ENCODE measurements around the gene UPF1.
"Not testable (repeated sequence)": the region's sequence is repeated elsewhere in the genome, so short reads cannot be mapped to it uniquely, and the experiment has no call there.

Gene UPF1

GRCh38 chr19:18800079-18800478 is 31.7 kb upstream of the UPF1 start:
- DNase-seq: no peak

GRCh38 chr19:18800636-18801035 is 31.1 kb upstream of the UPF1 start:
- DNase-seq: no peak

GRCh38 chr19:18802354-18802753 is 29.4 kb upstream of the UPF1 start:
- DNase-seq: peak; percentile 27

GRCh38 chr19:18803550-18804138 is 28.1 kb upstream of the UPF1 start:
- no peak for DNase-seq

DNA sequence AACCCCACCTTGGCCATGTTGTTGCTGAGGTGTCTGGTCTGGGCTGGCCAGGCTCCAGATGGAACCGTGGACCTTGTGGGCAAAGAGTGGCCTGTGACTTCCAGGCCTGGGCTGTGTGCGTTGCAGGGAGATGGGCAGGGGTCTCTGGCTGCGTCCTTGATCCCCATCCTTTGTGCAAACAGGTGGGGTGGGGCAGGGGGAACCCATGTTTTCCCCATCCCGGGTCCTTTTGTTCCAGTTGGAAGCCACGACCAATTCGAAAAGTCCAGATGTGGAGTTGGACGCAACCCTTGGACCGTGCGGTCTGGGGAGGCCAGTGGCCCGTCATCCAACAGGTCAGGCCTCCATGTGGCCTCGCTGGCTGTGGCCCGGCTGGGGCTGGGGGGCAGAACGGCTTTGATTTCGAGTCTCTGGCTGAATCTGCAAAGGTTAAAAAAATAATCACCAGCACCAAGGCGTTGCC is 27.6 kb upstream of the UPF1 start:
- DNase-seq: no peak

GRCh38 chr19:18804643-18805042 is 27.1 kb upstream of the UPF1 start:
- DNase-seq: no peak

DNA sequence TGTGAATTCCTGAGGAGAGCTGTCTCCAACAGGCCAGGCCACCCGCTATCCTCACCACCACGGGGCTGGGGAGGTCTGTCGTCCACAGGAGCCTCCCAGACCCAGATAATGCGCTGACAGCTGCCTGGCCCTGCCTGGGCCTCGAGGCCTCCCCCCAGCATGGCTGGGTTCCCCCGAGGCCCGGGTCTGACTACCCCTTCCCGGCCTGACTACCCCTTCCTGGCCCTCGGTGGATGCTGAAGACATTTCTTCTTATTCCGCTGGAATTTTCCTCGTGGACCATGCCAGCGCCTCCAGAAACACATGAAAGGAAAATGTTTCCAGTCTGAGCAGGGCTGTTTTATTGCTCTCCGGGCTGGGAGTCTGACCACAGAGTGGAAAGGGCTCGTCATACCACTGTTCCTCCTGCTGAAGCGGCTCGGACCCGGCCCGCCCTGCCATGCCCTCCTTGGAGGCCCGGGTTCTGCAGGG is 23.9 kb upstream of the UPF1 start:
- DNase-seq: no peak

- no peak for DNase-seq
Observed at GRCh38 chr19:18809149-18809868, 22.4 kb upstream of the UPF1 start.

DNA sequence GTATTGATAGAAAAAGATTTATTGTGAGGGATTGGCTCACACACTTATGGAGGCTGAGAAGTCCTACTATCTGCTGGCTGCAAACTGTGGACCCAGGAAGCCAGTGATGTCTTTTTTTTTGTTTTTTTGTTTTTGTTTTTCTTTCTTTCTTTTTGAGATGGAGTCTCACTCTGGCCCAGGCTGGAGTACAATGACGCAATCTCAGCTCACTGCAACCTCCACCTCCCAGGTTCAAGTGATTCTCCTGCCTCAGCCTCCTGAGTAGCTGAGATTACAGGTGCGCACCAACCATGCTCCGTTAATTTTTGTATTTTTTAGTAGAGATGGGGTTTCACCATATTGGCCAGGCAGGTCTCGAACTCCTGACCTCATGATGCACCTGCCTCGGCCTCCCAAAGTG is 20.1 kb upstream of the UPF1 start:
- DNase-seq: not testable (repeated sequence)

GRCh38 chr19:18814063-18814462 is 17.7 kb upstream of the UPF1 start:
- DNase-seq: no peak

GRCh38 chr19:18815673-18816072 is 16.1 kb upstream of the UPF1 start:
- no peak for DNase-seq

DNA sequence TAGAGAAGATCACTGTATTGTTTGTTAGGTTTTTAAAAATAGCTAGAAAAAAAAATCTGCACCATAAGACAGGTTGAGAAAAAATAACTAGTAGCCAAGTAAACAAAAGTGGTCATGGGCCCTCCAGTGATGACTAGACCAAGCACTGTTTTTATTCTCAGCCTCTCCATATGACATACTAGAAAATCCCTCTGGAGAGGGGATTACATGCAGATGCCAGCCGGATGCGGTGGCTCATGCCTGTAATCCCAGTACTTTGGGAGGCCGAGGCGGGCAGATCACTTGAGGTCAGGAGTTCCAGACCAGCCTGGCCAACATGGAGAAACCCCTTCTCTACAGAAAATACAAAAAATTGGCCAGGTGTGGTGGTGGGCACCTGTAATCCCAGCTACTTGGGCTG is 15.1 kb upstream of the UPF1 start:
- peak; percentile 57 for DNase-seq

DNA sequence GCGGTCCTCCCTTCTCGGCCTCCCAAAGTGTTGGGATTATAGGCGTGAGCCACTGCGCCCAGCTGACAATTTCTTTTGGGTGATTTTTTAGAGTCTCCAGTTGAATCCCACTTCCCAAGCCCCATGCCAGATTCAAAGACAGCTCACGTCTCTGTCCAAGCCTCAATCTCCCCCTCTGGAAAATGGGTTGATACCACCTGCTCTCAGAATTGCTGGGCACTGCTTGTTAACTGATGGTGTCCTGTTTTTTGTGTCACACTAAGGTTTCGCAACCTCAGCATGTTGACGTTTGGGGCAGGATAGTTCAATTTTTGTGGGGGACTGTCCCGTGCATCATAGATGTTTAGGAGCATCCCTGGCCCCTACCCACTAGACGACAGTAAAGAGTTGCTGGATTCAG is 14.2 kb upstream of the UPF1 start:
- DNase-seq: no peak

DNA sequence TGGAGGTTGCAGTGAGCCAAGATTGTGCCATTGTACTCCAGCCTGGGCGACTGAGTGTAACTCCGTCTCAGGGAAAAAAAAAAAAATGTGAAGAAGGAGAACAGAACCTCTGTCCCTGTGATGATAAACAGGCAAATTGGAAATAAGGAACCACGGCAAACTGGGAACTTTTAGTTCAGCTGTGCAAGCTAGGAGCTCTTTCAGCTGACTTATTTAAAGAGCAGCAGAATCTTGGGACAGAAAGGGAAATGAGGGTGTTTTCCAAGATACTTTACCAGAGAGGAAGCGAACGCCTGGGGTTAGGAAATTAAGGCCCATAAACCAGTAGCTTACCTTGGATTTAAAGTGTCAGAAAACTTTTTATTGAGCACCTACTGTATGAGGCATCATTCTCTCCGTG is 3.0 kb upstream of the UPF1 start:
- no peak for DNase-seq

GRCh38 chr19:18830488-18830887 is 1.3 kb upstream of the UPF1 start:
- no peak for DNase-seq

DNA sequence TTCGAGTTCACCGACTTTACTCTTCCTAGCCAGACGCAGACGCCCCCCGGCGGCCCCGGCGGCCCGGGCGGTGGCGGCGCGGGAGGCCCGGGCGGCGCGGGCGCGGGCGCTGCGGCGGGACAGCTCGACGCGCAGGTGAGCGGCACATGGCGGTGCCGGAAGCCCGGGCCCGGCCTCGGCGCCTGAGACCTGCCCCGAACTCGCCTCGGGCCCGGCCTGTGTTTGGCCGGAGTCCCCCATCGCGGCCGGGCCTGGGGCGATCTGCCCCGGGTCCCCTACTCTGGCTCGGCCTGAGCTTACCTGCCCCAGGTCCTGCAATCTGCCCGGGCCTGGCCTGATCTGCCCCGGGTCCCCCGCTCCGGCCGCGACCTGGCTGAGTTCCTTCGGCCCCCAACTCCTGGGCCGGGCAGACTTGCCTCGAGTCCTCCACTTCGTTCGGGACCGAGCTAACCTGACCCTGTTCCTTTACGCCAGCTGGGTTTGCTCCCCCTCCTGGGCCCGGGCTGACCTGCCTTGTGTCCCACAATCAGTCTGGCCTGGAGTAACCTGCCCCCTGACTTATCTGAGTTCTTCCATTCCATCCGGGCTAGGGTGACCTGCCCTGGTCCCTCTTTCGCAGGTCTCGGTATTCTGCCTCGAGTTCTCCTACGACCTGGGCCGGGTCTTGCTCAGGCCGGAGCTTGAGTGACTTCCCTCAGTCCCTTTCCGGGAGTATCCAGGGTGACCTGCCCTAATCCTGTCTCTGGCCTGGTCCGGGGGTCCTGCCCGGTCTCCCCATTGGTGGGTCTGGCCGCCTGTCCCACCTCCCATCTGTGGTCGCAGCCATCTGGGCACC is 764 bp downstream of the UPF1 start:
- DNase-seq: no peak

DNA sequence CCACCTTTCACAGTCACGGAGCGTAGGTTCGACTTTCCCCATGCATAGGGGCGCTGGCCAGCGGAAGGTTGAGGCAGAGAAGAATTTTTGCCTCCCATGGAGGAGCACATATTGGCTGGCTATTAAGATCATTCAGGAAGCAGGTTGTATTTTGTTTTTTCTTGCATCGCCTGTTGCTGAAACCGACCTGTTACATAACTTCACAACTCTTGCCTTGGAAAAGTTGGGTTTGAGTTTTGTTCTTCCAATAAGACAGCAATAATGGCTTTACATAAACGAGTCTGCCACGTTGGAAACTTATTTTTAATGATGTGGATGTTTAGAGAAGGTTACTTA is 1.4 kb downstream of the UPF1 start:
- DNase-seq: no peak

- DNase-seq: no peak
Observed at GRCh38 chr19:18833849-18834643, 2.3 kb downstream of the UPF1 start.

DNA sequence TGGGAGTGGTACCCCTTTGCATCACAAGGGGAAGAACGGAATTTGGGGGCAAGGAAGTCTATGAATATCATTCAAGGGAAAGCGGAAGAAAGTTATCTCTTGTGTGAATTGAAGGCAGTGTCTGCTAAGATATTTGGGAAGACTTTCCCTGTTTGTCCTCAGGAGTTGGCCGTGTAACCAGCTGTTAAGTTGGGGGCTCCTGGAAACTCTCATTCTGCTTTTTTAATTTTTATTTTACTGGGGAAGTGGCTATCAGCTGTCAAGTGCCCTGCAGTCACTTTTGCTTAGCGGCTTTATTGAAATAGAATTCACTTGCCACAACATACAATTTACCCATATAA is 2.9 kb downstream of the UPF1 start:
- no peak for DNase-seq

DNA sequence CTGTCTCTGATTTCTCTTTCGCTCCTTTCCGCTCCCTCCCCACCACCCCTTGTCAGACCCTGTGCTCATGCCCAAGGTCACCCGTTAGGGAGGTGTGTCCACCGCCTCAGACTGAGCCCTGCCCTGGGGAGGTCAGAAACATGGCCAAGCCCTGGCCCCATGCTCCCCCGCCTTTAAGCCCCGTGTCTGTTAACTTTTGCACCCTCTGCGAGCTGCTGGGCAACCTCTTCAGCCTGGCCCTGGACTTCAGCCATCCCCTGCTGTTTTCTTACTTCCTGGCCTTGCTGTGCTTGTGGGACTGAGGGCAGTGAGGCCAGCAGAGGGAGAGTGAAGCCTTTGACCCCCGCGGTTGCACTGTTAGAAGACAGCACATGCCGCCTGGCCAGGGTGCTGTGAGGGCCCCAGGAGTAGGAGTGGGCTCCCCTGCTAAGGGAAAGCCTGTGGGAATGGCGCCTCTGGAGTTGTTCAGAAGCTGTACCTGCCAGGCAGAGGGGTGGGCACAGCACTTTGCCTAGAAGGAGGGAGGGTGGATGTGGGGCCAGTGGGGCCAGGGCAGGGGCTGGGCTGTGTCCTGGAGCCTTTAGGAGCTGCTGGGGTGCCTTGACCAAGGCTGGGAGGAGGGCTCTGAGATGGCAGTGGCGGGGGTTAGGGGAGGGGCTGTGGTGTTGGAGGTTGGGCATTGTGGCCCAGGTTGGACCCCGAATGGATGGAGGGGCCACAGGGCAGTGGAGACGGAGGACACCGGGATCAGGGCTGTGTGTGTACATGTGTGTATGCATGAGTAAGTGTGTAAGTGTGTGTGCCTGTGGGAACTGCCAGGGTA is 7.9 kb downstream of the UPF1 start:
- DNase-seq: no peak

- DNase-seq: no peak
Observed at GRCh38 chr19:18840288-18841267, 8.8 kb downstream of the UPF1 start.
